GM18505 (cell line): ENCODE measurements around the gene PET100.

Source experiments
- ATAC-seq: cut with Tn5 transposase; IDR thresholded peaks from one replicate; pipeline ENCODE4 v1.9.1; 2021; ENCODE audit not compliant: unreplicated experiment
- POLR2A ChIP-seq: IDR thresholded peaks from 4 replicates; pipeline ENCODE4 v1.6.1; 2011; ENCODE audit warnings: borderline replicate concordance; ENCODE audit not compliant: insufficient read depth, insufficient read length; ENCODE audit errors: extremely low read depth

PET100 gene

DNA sequence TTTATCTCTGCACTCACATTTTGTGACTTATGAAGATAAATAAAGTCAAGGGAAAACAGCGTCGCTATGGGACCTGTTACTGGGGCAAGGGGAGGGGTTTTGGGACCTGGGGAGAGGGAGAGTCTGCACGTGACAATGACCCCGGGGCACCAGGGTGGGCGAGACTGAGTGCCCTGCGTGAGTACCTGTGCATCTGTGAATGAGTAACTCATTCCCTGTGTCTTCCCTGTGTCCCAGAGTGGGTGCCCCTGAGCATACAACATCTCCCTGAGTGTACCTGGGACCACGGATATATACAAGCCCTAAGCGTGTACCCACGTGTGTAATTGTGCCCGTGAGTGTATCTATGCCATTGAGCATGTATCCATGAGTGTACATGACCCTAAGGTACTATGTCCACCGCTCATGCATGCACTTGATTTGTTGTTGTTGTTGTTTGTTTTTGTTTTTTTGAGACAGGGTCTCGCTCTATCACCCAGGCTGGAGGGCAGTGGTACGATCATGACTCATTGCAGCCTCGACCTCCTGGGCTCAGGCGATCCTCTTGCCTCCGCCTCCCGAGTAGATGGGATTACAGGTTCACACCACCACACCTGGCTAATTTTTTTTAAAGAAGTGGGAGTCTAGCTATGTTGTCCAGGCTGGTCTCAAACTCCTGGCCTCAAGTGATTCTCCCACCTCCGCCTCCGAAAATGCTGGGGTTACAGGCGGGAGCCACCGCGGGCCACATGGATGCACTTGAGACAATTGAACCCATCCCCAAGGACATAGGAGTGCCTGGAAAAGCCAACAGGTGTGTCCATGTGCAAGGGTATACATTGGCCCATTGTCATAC is 50.4 kb downstream of the PET100 start:
- no peak for ATAC-seq
- TF ChIP-seq POLR2A = peak; percentile 8

DNA sequence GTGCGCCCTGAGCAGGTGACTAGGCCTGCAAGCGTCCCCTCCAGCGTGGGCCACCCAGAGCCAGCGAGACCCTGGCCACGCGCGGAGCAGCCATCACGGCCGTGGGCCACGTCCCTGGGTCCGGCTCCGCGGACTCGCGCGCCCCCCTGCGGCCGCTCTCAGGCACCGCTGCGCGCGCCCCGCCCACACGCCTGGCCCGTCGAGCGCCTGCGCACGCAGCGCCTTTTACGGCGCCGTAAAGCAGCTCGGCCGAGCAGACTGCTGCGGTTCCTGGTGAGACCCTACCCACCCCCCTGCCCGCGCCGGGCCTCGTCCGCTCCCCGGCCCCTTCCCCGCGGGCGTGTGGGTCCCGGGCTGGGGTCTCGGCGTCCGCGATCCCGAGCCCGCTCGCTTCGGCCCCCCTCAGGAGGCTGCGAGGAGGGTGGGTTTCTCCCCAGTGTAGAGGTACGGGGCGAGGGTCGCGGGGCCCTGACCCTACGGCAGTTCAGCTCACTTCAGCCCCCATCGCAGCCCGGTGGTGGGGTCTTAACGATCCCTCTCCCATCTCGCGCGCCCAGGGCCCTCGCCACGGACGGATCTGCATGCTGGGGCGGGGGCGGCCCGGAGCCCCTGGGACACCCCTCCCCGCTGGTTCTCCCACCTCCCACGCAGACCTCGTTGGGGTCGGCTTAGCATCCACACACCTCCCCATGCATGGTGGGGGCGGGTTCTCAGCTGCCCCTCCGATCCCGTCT is 51.2 kb downstream of the PET100 start, which contains the start of gene TRAPPC5:
Gene TRAPPC5 (plus strand): TSS at position 228 of the 734 bp plus-strand sequence. CDS start 1,421 bp downstream, outside the sequence.
- peak; percentile 62 for ATAC-seq
- TF ChIP-seq POLR2A = peak; percentile 44
